Sigmoid colon (tissue), 4 donors: ENCODE results near the gene OR10P1.

Experiments used
- EP300 ChIP-seq, 4 donors: sonication (generic); formaldehyde crosslinking; IDR thresholded peaks; one replicate each; pipeline ENCODE4 v1.6.1; 2017; ENCODE audit warnings: antibody characterized with exemption in 4 of 4
- POLR2A ChIP-seq, 2 donors: fragments of 450-650 bp; IDR thresholded peaks; one replicate each; pipeline ENCODE4 v1.6.1; 2016; ENCODE audit warnings: antibody characterized with exemption in 2 of 2, mild to moderate bottlenecking in 2 of 2, moderate library complexity in 2 of 2
- POLR2AphosphoS5 ChIP-seq, 4 donors: sonication (generic); formaldehyde crosslinking; IDR thresholded peaks; one replicate each; pipeline ENCODE4 v1.6.1; 2017; ENCODE audit warnings: antibody characterized with exemption in 4 of 4
- TF ChIP-seq, protein P1 (sequence below), 4 experiments: fragments of 450-650 bp in 3 of 4; fragments of 200-600 bp in 1 of 4; IDR thresholded peaks; one replicate each; pipeline ENCODE4 v1.5.1; 2016 to 2019; ENCODE audit warnings: antibody characterized with exemption in 4 of 4, mild to moderate bottlenecking in 3 of 4, moderate library complexity in 2 of 4

DNA sequence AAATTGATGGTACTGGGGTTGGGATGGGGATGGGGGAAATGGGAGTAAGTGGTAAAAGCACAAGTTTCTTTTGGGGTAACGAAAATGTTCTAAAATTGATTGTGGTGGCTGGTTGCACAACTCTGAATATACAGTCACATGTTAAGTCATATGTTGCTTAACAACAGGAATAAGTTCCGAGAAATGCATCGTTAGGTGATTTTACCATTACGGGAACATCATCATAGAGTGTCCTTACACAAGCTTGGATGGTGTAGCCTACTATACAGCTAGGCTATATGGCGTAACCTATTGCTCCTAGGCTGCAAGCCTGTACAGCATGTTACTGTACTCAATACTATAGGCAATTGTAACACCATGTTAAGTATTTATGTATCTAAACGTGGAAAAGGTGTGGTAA is 40.0 kb downstream of the OR10P1 start:
- TF ChIP-seq, protein P1, sequence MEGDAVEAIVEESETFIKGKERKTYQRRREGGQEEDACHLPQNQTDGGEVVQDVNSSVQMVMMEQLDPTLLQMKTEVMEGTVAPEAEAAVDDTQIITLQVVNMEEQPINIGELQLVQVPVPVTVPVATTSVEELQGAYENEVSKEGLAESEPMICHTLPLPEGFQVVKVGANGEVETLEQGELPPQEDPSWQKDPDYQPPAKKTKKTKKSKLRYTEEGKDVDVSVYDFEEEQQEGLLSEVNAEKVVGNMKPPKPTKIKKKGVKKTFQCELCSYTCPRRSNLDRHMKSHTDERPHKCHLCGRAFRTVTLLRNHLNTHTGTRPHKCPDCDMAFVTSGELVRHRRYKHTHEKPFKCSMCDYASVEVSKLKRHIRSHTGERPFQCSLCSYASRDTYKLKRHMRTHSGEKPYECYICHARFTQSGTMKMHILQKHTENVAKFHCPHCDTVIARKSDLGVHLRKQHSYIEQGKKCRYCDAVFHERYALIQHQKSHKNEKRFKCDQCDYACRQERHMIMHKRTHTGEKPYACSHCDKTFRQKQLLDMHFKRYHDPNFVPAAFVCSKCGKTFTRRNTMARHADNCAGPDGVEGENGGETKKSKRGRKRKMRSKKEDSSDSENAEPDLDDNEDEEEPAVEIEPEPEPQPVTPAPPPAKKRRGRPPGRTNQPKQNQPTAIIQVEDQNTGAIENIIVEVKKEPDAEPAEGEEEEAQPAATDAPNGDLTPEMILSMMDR (IDR thresholded peaks at IDR 0.05), result no peak
- TF ChIP-seq POLR2AphosphoS5 (IDR thresholded peaks at IDR 0.05), result peak in 1 of 4 donors; percentile 42
- peak in 1 of 4 donors; percentile 58 for TF ChIP-seq EP300 (IDR thresholded peaks at IDR 0.05)
- no peak for TF ChIP-seq POLR2A (IDR thresholded peaks at IDR 0.05)
